T-helper 2 cell (primary cell): ENCODE data around the gene OR14A2.
"Not testable (repeated sequence)": the region's sequence is repeated elsewhere in the genome, so short reads cannot be mapped to it uniquely, and the experiment has no call there.

Source experiments
- DNase-seq, 5 experiments: peaks; one replicate each; pipeline versions ENCODE4 v3.0.0 to v3.0.0-alpha.2; 2012 to 2022
- total RNA-seq, 2 donors: gene quantifications; one replicate each; lab custom pipeline; 2026; lab: John Stamatoyannopoulos, UW

OR14A2 gene
- total RNA-seq = 0 reads per million in 2 donors

GRCh38 chr1:247748041-247748440 lies at the start of gene OR14A2:
TSS of gene OR14A2 (minus strand) at chr1:247748141.
- DNase-seq = no peak

- DNase-seq = no peak
Observed at GRCh38 chr1:247797518-247797917, 49.6 kb upstream of the OR14A2 start.

- DNase-seq = no peak
Observed at GRCh38 chr1:247769603-247770002, 21.7 kb upstream of the OR14A2 start.

GRCh38 chr1:247760456-247760855 lies 12.5 kb upstream of the OR14A2 start, which contains the start of gene OR1C1:
TSS of gene OR1C1 (minus strand) at chr1:247760556. CDS start at chr1:247758406, 2,150 bp downstream.
- DNase-seq = no peak

- not testable (repeated sequence) for DNase-seq
Observed at GRCh38 chr1:247754311-247754710, 6.4 kb upstream of the OR14A2 start.

- DNase-seq = no peak
Observed at GRCh38 chr1:247749870-247750269, 1.9 kb upstream of the OR14A2 start.

- no peak for DNase-seq
Observed at GRCh38 chr1:247747616-247748015, 325 bp downstream of the OR14A2 start.

- no peak for DNase-seq
Observed at GRCh38 chr1:247746391-247746935, 1.5 kb downstream of the OR14A2 start.

GRCh38 chr1:247742215-247742760 lies 5.7 kb downstream of the OR14A2 start:
- DNase-seq = not testable (repeated sequence)

- no peak for DNase-seq
Observed at GRCh38 chr1:247741756-247742155, 6.2 kb downstream of the OR14A2 start.

GRCh38 chr1:247740721-247741120 lies 7.2 kb downstream of the OR14A2 start:
- no peak for DNase-seq

GRCh38 chr1:247738315-247738714 lies 9.6 kb downstream of the OR14A2 start, which contains the start of gene OR14K1:
TSS of gene OR14K1 (plus strand) at chr1:247738615. CDS start at chr1:247738615, 0 bp downstream.
- no peak for DNase-seq

- no peak for DNase-seq
Observed at GRCh38 chr1:247721222-247721621, 26.7 kb downstream of the OR14A2 start.

- no peak for DNase-seq
Observed at GRCh38 chr1:247716546-247716945, 31.4 kb downstream of the OR14A2 start, which contains the start of gene OR6F1. TSS of gene OR6F1 (minus strand) at chr1:247716646. CDS start at chr1:247712755, 3,891 bp downstream.

GRCh38 chr1:247713753-247714152 lies 34.2 kb downstream of the OR14A2 start:
- DNase-seq = no peak

GRCh38 chr1:247710681-247711080 lies 37.3 kb downstream of the OR14A2 start:
- DNase-seq = not testable (repeated sequence)

- no peak for DNase-seq
Observed at GRCh38 chr1:247701338-247701737, 46.6 kb downstream of the OR14A2 start.

GRCh38 chr1:247681288-247681897 lies 66.5 kb downstream of the OR14A2 start:
- peak in 2 of 5 experiments; percentile 1 to 29 for DNase-seq

GRCh38 chr1:247680171-247680570 lies 67.8 kb downstream of the OR14A2 start:
- DNase-seq = no peak

- no peak for DNase-seq
Observed at GRCh38 chr1:247679639-247680038, 68.3 kb downstream of the OR14A2 start, which contains the start of gene OR13G1. TSS of gene OR13G1 (minus strand) at chr1:247679739. CDS start at chr1:247673041, 6,698 bp downstream.
